ENCODE results near the gene WWC1.

The WWC1 gene

GRCh38 chr5:168481330-168481788 is 189.9 kb downstream of the WWC1 start:
- TF ChIP-seq CTCF (IDR thresholded peaks at IDR 0.05; ENCODE audit: low read length, missing control alignments): no peak
- no peak for DNase-seq (ENCODE audit: low read depth)
- no peak overlapping the region for H3K4me3 ChIP-seq (replicated peaks; ENCODE audit: low read depth, low read length)

GRCh38 chr5:168482361-168482760 is 190.9 kb downstream of the WWC1 start:
- no peak for TF ChIP-seq CTCF (IDR thresholded peaks at IDR 0.05; ENCODE audit: low read length, missing control alignments)
- H3K4me3 ChIP-seq (replicated peaks; ENCODE audit: low read depth, low read length): no peak overlapping the region
- DNase-seq (ENCODE audit: low read depth): no peak

- peak; percentile 97 for TF ChIP-seq CTCF (IDR thresholded peaks at IDR 0.05; ENCODE audit: low read length, missing control alignments)
- peak within 1 kb of the TSS; percentile 99 for H3K4me3 ChIP-seq (replicated peaks; ENCODE audit: low read depth, low read length)
- DNase-seq (ENCODE audit: low read depth): peak; percentile 95
Observed at GRCh38 chr5:168486136-168486879, 194.9 kb downstream of the WWC1 start, which contains the start of gene RARS1. Gene RARS1, plus strand, starts transcription at chr5:168486471. Its CDS starts 28 bp downstream, at chr5:168486499.

- no peak for TF ChIP-seq CTCF (IDR thresholded peaks at IDR 0.05; ENCODE audit: low read length, missing control alignments)
- no peak overlapping the region for H3K4me3 ChIP-seq (replicated peaks; ENCODE audit: low read depth, low read length)
- no peak for DNase-seq (ENCODE audit: low read depth)
Observed at GRCh38 chr5:168489059-168489458, 197.6 kb downstream of the WWC1 start.

- DNase-seq (ENCODE audit: low read depth): no peak
- TF ChIP-seq CTCF (IDR thresholded peaks at IDR 0.05; ENCODE audit: low read length, missing control alignments): no peak
- no peak overlapping the region for H3K4me3 ChIP-seq (replicated peaks; ENCODE audit: low read depth, low read length)
Observed at GRCh38 chr5:168494057-168494555, 202.7 kb downstream of the WWC1 start.

GRCh38 chr5:168502563-168503237 is 211.3 kb downstream of the WWC1 start:
- TF ChIP-seq CTCF (IDR thresholded peaks at IDR 0.05; ENCODE audit: low read length, missing control alignments): no peak
- no peak overlapping the region for H3K4me3 ChIP-seq (replicated peaks; ENCODE audit: low read depth, low read length)
- DNase-seq (ENCODE audit: low read depth): no peak
